PC-9 (cell line): ENCODE results near the gene TSGA10. TPM values are rescaled to one million over a fixed set of nuclear protein-coding genes. Genes with fewer than 3 reads are reported as not detected.
A peak's percentile ranks its signal among the peaks of the same experiment; 100 is the strongest.

Experiments used
- BruUV-seq: library from RNA; stranded (reverse); fragments of 400-500 nt; replicated peaks from 2 replicates; lab custom pipeline; 2021; lab: Mats Ljungman, UMichigan
- CTCF ChIA-PET: fragments of 300-600 bp; sonication (Branson Sonifier 250); formaldehyde crosslinking; loops from one replicate; lab custom pipeline; 2022; ENCODE audit warnings: antibody characterized with exemption; lab: Charles Lee
- POLR2A ChIA-PET: fragments of 300-600 bp; sonication (Branson Sonifier 250); formaldehyde crosslinking; loops from one replicate; lab custom pipeline; 2022; ENCODE audit warnings: antibody characterized with exemption; ENCODE audit not compliant: unreplicated experiment; lab: Charles Lee
- DNase-seq, 2 experiments: peaks; one replicate each; pipeline versions ENCODE4 v3.0.0 to v3.0.0-alpha.2; 2015 to 2022; ENCODE audit warnings: mixed read lengths in 1 of 2
- H2AFZ ChIP-seq: fragments of 200-600 bp; sonication (generic); 2 replicates; pipeline ENCODE4 v1.8.1; 2017; ENCODE audit warnings: antibody characterized with exemption
- H3F3A ChIP-seq: fragments of 200-600 bp; sonication (generic); 2 replicates; pipeline ENCODE4 v1.8.1; 2017; ENCODE audit warnings: antibody characterized with exemption, mild to moderate bottlenecking, low read depth; ENCODE audit not compliant: insufficient read depth
- H3K27ac ChIP-seq: fragments of 200-600 bp; sonication (generic); 2 replicates; pipeline ENCODE4 v1.6.1; 2016; ENCODE audit warnings: mixed run types
- H3K27me3 ChIP-seq: fragments of 200-600 bp; sonication (generic); 2 replicates; pipeline ENCODE4 v1.6.1; 2016; ENCODE audit warnings: low read depth, mixed run types; ENCODE audit not compliant: insufficient read depth
- H3K36me3 ChIP-seq: fragments of 200-600 bp; sonication (generic); 2 replicates; pipeline ENCODE4 v1.6.1; 2016; ENCODE audit warnings: low read depth, mixed run types
- H3K4me1 ChIP-seq: fragments of 200-600 bp; sonication (generic); replicated peaks from 2 replicates; pipeline ENCODE4 v1.6.1; 2016; ENCODE audit warnings: mixed run types; ENCODE audit not compliant: insufficient read depth
- H3K4me2 ChIP-seq: fragments of 200-600 bp; sonication (generic); 2 replicates; pipeline ENCODE4 v1.6.1; 2017; ENCODE audit warnings: mixed run types
- H3K4me3 ChIP-seq: fragments of 200-600 bp; sonication (generic); 2 replicates; pipeline ENCODE4 v1.6.1; 2016; ENCODE audit warnings: mixed run types
- H3K79me2 ChIP-seq: fragments of 200-600 bp; sonication (generic); 2 replicates; pipeline ENCODE4 v1.6.1; 2017; ENCODE audit warnings: low read depth, mixed run types
- H3K9me2 ChIP-seq: fragments of 200-600 bp; sonication (generic); 2 replicates; pipeline ENCODE4 v1.8.1; 2017; ENCODE audit warnings: mild to moderate bottlenecking; ENCODE audit not compliant: insufficient read depth
- H3K9me3 ChIP-seq: fragments of 200-600 bp; sonication (generic); 2 replicates; pipeline ENCODE4 v1.8.1; 2016; ENCODE audit warnings: low read depth; ENCODE audit not compliant: insufficient read depth
- H4K20me1 ChIP-seq: fragments of 200-600 bp; sonication (generic); 2 replicates; pipeline ENCODE4 v1.8.1; 2017; ENCODE audit not compliant: insufficient read depth
- EZH2 ChIP-seq: fragments of 200-600 bp; sonication (generic); IDR thresholded peaks from 2 replicates; pipeline ENCODE4 v1.8.0; 2017; ENCODE audit warnings: antibody characterized with exemption, low read depth
- intact Hi-C: fragments of 100-400 bp; cut with micrococcal nuclease; formaldehyde crosslinking; loops from one replicate; pipeline ENCODE4 v1.10.0; 2022; ENCODE audit not compliant: unreplicated experiment
- total RNA-seq: library from RNA; stranded (reverse); gene quantifications from 2 replicates; pipeline ENCODE4 v1.2.3, GENCODE V29; 2021
- TF ChIP-seq, protein P1 (sequence below): fragments of 200-600 bp; sonication (generic); conservative IDR thresholded peaks from 2 replicates; pipeline ENCODE4 v1.6.1; 2017; ENCODE audit warnings: mixed run types, antibody characterized with exemption, mild to moderate bottlenecking, moderate library complexity

Gene TSGA10
- total RNA-seq, 1 experiment from 2014 or later = 14.9 TPM

GRCh38 chr2:99150706-99151105 is 4.0 kb downstream of the TSGA10 start:
- no peaks in the 10 kb centered on the region for H3K36me3 ChIP-seq
- H2AFZ ChIP-seq = no peak overlapping the region
- H3K9me2 ChIP-seq = no peaks in the 10 kb centered on the region
- BruUV-seq = no TSS peak
- peaks cover 16% of the 10 kb centered on the region for H3F3A ChIP-seq
- no peak overlapping the region for H3K27ac ChIP-seq
- no peaks in the 10 kb centered on the region for H4K20me1 ChIP-seq
- ChIA-PET CTCF (no interaction called here), POLR2A (no interaction called here)
- no peaks in the 10 kb centered on the region for H3K9me3 ChIP-seq
- H3K4me1 ChIP-seq = peaks cover 10% of the 10 kb centered on the region; the same call in 1 of the 2 replicates
- peaks cover 4% of the 10 kb centered on the region for H3K79me2 ChIP-seq
- DNase-seq = no peak
- intact Hi-C loops = no loop called here
- no peaks in the 10 kb centered on the region for H3K27me3 ChIP-seq
- H3K4me3 ChIP-seq = no peak overlapping the region
- TF ChIP-seq EZH2 = no peak
- TF ChIP-seq, protein P1, sequence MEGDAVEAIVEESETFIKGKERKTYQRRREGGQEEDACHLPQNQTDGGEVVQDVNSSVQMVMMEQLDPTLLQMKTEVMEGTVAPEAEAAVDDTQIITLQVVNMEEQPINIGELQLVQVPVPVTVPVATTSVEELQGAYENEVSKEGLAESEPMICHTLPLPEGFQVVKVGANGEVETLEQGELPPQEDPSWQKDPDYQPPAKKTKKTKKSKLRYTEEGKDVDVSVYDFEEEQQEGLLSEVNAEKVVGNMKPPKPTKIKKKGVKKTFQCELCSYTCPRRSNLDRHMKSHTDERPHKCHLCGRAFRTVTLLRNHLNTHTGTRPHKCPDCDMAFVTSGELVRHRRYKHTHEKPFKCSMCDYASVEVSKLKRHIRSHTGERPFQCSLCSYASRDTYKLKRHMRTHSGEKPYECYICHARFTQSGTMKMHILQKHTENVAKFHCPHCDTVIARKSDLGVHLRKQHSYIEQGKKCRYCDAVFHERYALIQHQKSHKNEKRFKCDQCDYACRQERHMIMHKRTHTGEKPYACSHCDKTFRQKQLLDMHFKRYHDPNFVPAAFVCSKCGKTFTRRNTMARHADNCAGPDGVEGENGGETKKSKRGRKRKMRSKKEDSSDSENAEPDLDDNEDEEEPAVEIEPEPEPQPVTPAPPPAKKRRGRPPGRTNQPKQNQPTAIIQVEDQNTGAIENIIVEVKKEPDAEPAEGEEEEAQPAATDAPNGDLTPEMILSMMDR = no peak
- H3K4me2 ChIP-seq = no peak overlapping the region

- no peaks in the 10 kb centered on the region for H3K27me3 ChIP-seq
- BruUV-seq = TSS peak; percentile 61
- no peaks in the 10 kb centered on the region for H3K9me2 ChIP-seq
- H3K4me2 ChIP-seq = peak within 1 kb of the TSS; percentile 96
- intact Hi-C loops = loop anchor here (1.0 to 2.0 kb wide), 4 partner anchors 13 to 273 kb away; partner anchors contain the start of genes LIPT1, MITD1, MRPL30 and TSGA10
- ChIA-PET POLR2A (interaction anchor here (0.5 to 1.8 kb wide), 13 partner anchors 9 to 1422 kb away, joined by 3 to 12 read pairs (median 5); partner anchors contain the start of gene PDCL3), CTCF (interaction anchor here (0.7 to 1.2 kb wide), 2 partner anchors 15 to 194 kb away, joined by 3 to 4 read pairs; no protein-coding TSS in a partner anchor)
- peaks cover 6% of the 10 kb centered on the region; the same call in 1 of the 2 replicates for H3K9me3 ChIP-seq
- no peak for TF ChIP-seq EZH2
- TF ChIP-seq, protein P1 = no peak
- peaks cover 18% of the 10 kb centered on the region; the same call in 1 of the 2 replicates for H3F3A ChIP-seq
- DNase-seq = peak; percentile 94 to 99
- peaks cover 24% of the 10 kb centered on the region for H3K4me1 ChIP-seq
- peaks cover 3% of the 10 kb centered on the region; the same call in 1 of the 2 replicates for H3K36me3 ChIP-seq
- peaks cover 16% of the 10 kb centered on the region; the same call in 1 of the 2 replicates for H3K79me2 ChIP-seq
- peak within 1 kb of the TSS; percentile 94 for H2AFZ ChIP-seq
- H4K20me1 ChIP-seq = no peaks in the 10 kb centered on the region
- H3K27ac ChIP-seq = peak within 1 kb of the TSS; percentile 64
- H3K4me3 ChIP-seq = peak within 1 kb of the TSS; percentile 86
These were observed 13.3 kb downstream of the TSGA10 start, which contains the start of gene C2orf15 for GRCh38 chr2:99141110-99142108. TSS of gene C2orf15 (plus strand) at chr2:99141707. CDS start at chr2:99150559, 8,852 bp downstream.

GRCh38 chr2:99140860-99141109 is 14.0 kb downstream of the TSGA10 start:
- Histone ChIP-seq H4K20me1 (no peaks in the 10 kb centered on the region), H3K4me3 (peak overlapping the region; percentile 86), H3F3A (peaks cover 18% of the 10 kb centered on the region; the same call in 1 of the 2 replicates), H3K4me2 (peak overlapping the region; percentile 96), H3K27ac (peak overlapping the region; percentile 64; the same call in 1 of the 2 replicates), H3K27me3 (no peaks in the 10 kb centered on the region), H3K36me3 (peaks cover 3% of the 10 kb centered on the region; the same call in 1 of the 2 replicates), H3K4me1 (peaks cover 24% of the 10 kb centered on the region), H3K9me3 (peaks cover 12% of the 10 kb centered on the region; the same call in 1 of the 2 replicates), H3K79me2 (peaks cover 16% of the 10 kb centered on the region; the same call in 1 of the 2 replicates), H2AFZ (peak overlapping the region; percentile 94), H3K9me2 (no peaks in the 10 kb centered on the region)
- ChIA-PET POLR2A (interaction anchor here (0.5 to 1.8 kb wide), 8 partner anchors 15 to 1423 kb away, joined by 3 to 8 read pairs (median 4); partner anchors contain the start of gene PDCL3), CTCF (interaction anchor here (0.7 to 1.2 kb wide), 2 partner anchors 15 to 195 kb away, joined by 3 to 4 read pairs; no protein-coding TSS in a partner anchor)
- intact Hi-C loops = loop anchor here (1.0 to 2.0 kb wide), 4 partner anchors 14 to 272 kb away; partner anchors contain the start of genes LIPT1, MITD1, MRPL30 and TSGA10
- no TSS peak for BruUV-seq
- no peak for DNase-seq
- no peak for TF ChIP-seq EZH2
- TF ChIP-seq, protein P1 = no peak
